GM12872 (cell line): ENCODE measurements around the gene TRHDE.

Experiments used
- CTCF ChIP-seq: IDR thresholded peaks from 3 replicates; pipeline ENCODE4 v1.5.1; 2011; ENCODE audit warnings: low read depth, mild to moderate bottlenecking, low read length, moderate library complexity; ENCODE audit not compliant: insufficient read depth

The TRHDE gene

GRCh38 chr12:72285861-72286260 is 13.7 kb downstream of the TRHDE start:
- TF ChIP-seq CTCF: no peak

GRCh38 chr12:72286526-72286925 is 14.4 kb downstream of the TRHDE start:
- no peak for TF ChIP-seq CTCF

GRCh38 chr12:72288436-72288835 is 16.3 kb downstream of the TRHDE start:
- no peak for TF ChIP-seq CTCF

GRCh38 chr12:72288911-72289310 is 16.7 kb downstream of the TRHDE start:
- no peak for TF ChIP-seq CTCF

GRCh38 chr12:72289633-72290032 is 17.5 kb downstream of the TRHDE start:
- no peak for TF ChIP-seq CTCF

- no peak for TF ChIP-seq CTCF
These were observed 19.0 kb downstream of the TRHDE start for GRCh38 chr12:72291175-72291574.

- no peak for TF ChIP-seq CTCF
These were observed 21.5 kb downstream of the TRHDE start for GRCh38 chr12:72293701-72294100.

GRCh38 chr12:72295101-72295500 is 22.9 kb downstream of the TRHDE start:
- TF ChIP-seq CTCF: no peak
